GM21825 (cell line): ENCODE results near the gene RNASEH1.
"Not testable (repeated sequence)": the region's sequence is repeated elsewhere in the genome, so short reads cannot be mapped to it uniquely, and the experiment has no call there.

Experiments used
- ATAC-seq: cut with Tn5 transposase; IDR thresholded peaks from one replicate; pipeline ENCODE4 v1.9.1; 2021; ENCODE audit warnings: mild to moderate bottlenecking, moderate library complexity; ENCODE audit not compliant: unreplicated experiment

The RNASEH1 gene

GRCh38 chr2:3594493-3595281 lies 36.6 kb upstream of the RNASEH1 start, which contains the start of gene COLEC11:
TSS of gene COLEC11 (plus strand) at chr2:3595112. CDS start at chr2:3604341, 9,229 bp downstream.
- no peak for ATAC-seq

- no peak for ATAC-seq
Measured at GRCh38 chr2:3589086-3589485, 31.0 kb upstream of the RNASEH1 start.

- ATAC-seq: no peak
Measured at GRCh38 chr2:3588084-3588483, 30.0 kb upstream of the RNASEH1 start.

GRCh38 chr2:3587432-3587831 lies 29.3 kb upstream of the RNASEH1 start:
- ATAC-seq: no peak

GRCh38 chr2:3587021-3587420 lies 28.9 kb upstream of the RNASEH1 start:
- ATAC-seq: no peak

- ATAC-seq: no peak
Measured at GRCh38 chr2:3586220-3586619, 28.1 kb upstream of the RNASEH1 start.

GRCh38 chr2:3585261-3586109 lies 27.4 kb upstream of the RNASEH1 start:
- ATAC-seq: no peak

GRCh38 chr2:3584608-3585260 lies 26.6 kb upstream of the RNASEH1 start:
- ATAC-seq: no peak

GRCh38 chr2:3584076-3584475 lies 25.9 kb upstream of the RNASEH1 start:
- no peak for ATAC-seq

GRCh38 chr2:3581367-3582262 lies 23.5 kb upstream of the RNASEH1 start:
- ATAC-seq: no peak

GRCh38 chr2:3580449-3580848 lies 22.3 kb upstream of the RNASEH1 start:
- no peak for ATAC-seq

- ATAC-seq: no peak
Measured at GRCh38 chr2:3578987-3579386, 20.9 kb upstream of the RNASEH1 start.

GRCh38 chr2:3576263-3576630 lies 18.1 kb upstream of the RNASEH1 start:
- ATAC-seq: not testable (repeated sequence)

GRCh38 chr2:3575534-3576262 lies 17.6 kb upstream of the RNASEH1 start:
- ATAC-seq: peak; percentile 21

- no peak for ATAC-seq
Measured at GRCh38 chr2:3574155-3574554, 16.0 kb upstream of the RNASEH1 start.

- ATAC-seq: no peak
Measured at GRCh38 chr2:3572620-3573019, 14.5 kb upstream of the RNASEH1 start.

GRCh38 chr2:3571284-3571683 lies 13.2 kb upstream of the RNASEH1 start:
- no peak for ATAC-seq

GRCh38 chr2:3569656-3570055 lies 11.5 kb upstream of the RNASEH1 start:
- not testable (repeated sequence) for ATAC-seq

GRCh38 chr2:3566806-3567205 lies 8.7 kb upstream of the RNASEH1 start:
- ATAC-seq: no peak

- ATAC-seq: no peak
Measured at GRCh38 chr2:3565117-3565516, 7.0 kb upstream of the RNASEH1 start.
